GM19240 (cell line): ENCODE results near the gene PCCA.
A peak's percentile ranks its signal among the peaks of the same experiment; 100 is the strongest.

Source experiments
- DNase-seq: peaks from one replicate; pipeline ENCODE4 v3.0.0; 2011; ENCODE audit warnings: low spot score; ENCODE audit not compliant: insufficient read length

PCCA gene

GRCh38 chr13:100403675-100404074 is 314.8 kb downstream of the PCCA start:
- DNase-seq = no peak

DNA sequence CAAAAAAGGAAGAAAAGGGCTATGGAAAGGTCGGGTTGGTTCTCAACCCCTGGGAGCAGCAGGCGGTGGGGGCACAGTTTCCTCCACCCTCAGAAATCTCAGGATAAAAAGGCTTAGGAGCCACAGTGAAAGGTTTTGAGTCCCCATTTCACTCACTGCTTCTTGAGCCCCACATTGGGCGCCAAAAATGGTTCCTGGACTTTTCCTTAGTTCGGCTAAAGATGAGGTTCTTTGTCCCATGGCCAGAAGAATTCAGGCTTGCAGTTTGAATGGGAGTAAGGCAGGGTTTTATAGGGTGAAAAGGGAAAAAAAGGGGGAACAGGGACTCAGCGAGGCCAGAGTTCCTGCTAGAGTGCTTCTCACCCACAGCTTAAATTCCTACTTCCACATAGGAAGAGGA is 320.2 kb downstream of the PCCA start:
- no peak for DNase-seq

GRCh38 chr13:100423375-100423774 is 334.5 kb downstream of the PCCA start:
- no peak for DNase-seq

DNA sequence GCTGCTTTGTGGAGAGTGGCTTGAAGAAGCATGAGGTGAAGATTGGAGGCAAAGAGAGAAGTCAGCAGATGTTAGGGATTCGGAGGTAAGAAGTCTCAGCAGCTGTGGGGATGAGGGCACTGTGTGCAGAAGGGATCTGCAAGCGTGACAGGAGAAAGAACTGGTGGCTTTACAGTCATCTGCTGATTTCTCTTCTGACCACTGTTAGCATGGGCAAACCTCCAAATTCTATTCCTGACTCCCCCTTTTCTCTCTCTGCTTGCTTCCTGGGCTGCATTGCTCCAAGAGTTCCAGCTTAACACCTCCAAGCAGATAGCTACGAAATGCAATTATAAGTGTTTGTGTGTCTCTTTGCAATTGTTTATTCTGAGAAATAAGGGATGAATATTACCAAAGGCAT is 340.1 kb downstream of the PCCA start:
- no peak for DNase-seq

- DNase-seq = no peak
Measured at GRCh38 chr13:100432611-100433010, 343.7 kb downstream of the PCCA start.

DNA sequence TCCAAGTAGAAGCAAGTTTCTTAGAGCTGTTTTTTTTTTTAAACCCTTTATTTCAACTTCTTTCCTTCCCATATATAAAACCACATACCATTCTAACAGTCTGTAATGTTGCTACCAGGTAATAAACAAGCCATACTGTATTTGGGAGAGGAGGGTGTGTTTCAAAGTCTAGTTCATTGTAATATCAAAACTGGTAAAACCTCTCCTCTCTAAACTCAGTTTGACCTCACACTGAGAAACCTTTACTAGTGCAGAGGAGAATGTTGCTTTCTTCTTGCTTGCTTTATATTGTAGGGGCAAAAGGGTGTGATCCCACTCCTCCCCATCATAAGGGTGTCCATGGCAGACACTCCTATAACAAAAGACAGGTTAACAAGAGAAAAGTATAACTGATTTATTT is 344.6 kb downstream of the PCCA start:
- DNase-seq = no peak

DNA sequence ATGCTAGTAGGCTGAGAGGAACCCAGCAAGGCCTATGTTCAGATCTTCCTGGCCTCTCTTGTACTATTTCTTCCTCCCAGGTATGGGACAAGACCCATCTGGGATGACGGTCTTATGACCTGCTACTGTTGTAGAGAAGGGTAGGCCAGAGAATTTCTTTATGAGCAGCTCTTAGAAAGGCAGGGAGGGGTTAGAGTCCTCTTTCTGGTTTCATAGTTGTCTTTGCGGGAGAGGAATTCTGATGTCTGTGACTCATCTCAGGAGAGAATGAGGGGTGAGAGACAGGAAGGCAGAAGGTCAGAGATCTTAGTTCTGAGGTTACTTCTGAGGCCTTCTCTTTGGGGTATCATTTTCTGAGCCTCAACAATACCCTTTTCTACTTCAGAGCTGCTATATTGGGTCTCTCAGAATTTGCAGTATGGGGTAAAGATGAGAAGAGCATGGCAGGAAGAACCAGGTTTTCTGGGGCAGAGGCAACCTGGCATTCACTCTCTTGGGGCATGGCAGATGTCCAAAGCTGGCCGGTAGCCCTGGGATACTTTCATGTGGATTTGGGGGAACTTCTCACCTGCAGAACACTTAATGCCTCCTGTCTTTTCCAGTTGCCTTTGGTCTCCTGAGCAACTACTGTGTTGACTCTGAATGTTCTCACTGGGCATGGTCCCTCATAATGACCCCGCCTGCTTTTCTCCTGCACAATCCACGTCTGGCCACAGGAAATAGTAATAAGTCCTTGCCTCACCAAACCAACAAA is 345.3 kb downstream of the PCCA start:
- peak; percentile 17 for DNase-seq

- no peak for DNase-seq
Measured at GRCh38 chr13:100436099-100436498, 347.2 kb downstream of the PCCA start.

GRCh38 chr13:100438059-100438788 is 349.3 kb downstream of the PCCA start:
- DNase-seq = no peak

- DNase-seq = no peak
Measured at GRCh38 chr13:100439247-100439970, 350.5 kb downstream of the PCCA start.

GRCh38 chr13:100440751-100441425 is 352.0 kb downstream of the PCCA start:
- DNase-seq = no peak

GRCh38 chr13:100442095-100442832 is 353.4 kb downstream of the PCCA start:
- DNase-seq = no peak

DNA sequence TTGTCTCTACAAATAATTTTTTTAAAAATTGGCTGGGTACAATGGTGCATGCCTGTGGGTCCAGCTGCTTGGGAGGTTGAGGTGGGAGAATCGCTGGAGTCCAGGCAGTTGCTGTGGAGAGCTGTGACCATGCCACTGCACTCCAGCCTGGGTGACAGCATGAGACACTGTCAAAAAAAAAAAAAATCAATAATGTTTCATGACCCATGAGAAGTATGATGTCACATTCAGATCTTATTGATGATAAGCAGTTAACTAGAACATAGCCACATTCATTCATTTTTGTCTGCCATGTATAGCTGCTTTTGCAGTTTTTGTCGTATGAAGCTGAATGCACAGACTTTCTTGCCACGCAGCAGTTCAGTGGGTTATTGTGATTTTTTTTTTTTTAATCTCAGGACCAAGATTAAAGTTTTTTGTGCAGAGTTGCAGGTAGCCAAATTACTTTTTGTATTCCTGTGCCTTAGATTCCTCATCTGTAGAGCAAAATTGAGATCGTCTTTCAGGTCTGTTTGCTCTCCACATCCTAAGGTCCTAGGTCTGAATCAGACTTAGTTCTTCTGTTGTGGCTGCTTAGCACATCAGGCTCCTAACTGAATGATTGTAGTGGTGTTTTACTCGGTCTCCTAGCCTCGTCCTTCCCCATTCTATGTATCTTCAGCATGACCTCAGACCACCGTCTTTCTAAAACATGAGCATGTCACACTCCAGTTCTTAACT is 354.5 kb downstream of the PCCA start:
- no peak for DNase-seq

DNA sequence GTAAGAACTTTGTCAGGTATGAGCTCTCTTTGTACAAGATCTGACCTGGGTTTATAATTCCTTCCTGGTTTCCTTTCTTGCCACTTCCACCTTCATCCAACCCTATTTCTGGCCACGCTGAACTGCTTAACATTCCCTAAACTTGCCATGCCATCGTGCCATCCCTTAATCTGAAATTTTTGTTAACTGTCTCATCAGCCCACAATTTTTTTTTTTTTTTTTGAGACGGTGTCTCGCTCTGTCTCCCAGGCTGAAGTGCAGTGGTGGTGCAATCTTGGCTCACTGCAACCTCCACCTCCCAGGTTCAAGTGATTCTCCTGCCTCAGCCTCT is 355.1 kb downstream of the PCCA start:
- no peak for DNase-seq

DNA sequence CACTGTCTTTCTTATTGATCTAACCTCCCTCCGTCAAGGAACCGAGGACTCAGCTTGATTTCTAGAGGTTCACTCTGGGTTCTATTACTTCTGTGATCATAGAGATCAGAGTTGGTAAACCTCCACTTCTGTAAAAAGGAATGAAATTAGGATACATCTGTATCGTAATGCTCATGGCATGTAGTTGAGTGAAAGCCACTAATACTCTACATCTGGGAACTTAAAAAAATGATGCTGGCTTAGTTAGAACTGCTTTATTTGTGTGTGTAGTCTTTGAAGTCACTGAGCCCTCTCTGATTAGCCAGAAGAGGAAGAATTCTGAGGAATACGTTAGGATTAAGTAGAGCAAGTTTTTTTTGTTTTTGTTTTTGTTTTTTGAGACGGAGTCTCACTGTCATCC is 358.9 kb downstream of the PCCA start:
- DNase-seq = no peak

- no peak for DNase-seq
Measured at GRCh38 chr13:100451923-100452322, 363.0 kb downstream of the PCCA start.

- no peak for DNase-seq
Measured at GRCh38 chr13:100454876-100455275, 366.0 kb downstream of the PCCA start.

DNA sequence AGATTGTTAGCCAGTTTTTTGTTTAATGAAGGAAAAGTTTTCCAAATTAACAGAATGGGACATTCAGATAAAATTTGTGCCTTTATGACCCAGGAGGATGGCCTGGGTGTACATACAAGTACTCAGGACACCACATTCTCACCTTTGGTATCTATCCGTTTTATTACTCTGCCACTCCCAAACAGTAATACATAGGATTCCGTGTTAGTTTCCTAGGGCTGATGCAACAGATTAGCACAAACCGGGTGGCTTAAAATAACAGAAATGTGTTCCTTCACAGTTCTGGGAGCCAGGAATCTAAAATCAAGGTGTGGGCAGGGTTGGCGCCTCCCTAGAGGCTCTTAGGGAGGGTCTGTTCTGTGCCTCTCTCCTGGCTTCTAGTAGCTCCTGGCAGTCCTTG is 369.8 kb downstream of the PCCA start:
- no peak for DNase-seq

DNA sequence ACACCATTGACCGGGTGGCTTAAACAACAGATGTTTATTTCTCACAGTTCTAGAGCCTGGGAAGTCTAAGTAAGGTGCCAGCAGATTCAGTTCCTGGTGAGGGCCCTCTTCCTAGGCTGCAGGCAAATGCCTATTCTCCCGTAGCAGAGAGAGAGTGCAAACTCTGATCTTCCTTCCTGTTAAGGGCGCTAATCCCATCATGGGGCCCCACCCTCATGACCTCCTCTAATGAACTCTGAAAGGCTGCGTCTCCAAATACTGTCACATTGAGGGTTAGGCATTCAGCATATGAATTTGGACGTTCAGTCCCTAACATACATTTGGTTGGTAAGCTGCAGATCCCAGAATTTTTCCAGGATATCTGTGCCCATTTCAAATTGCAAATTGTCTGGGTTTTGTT is 370.9 kb downstream of the PCCA start:
- no peak for DNase-seq

GRCh38 chr13:100460266-100460665 is 371.4 kb downstream of the PCCA start:
- DNase-seq = no peak

- DNase-seq = no peak
Measured at GRCh38 chr13:100460791-100461190, 371.9 kb downstream of the PCCA start.
